Stimulated activated CD8-positive, alpha-beta memory T cell treated with anti-CD3 and anti-CD28 coated beads, Interleukin-7, amount 100 ng/mL, for 48 hours (primary cell): ENCODE data around the gene BRD3.

Source experiments
- DNase-seq, 2 donors: peaks; one replicate each; pipeline ENCODE4 v3.0.0-alpha.2; 2020; ENCODE audit warnings: low read depth in 1 of 2; ENCODE audit errors: extremely low read depth in 1 of 2

The BRD3 gene

DNA sequence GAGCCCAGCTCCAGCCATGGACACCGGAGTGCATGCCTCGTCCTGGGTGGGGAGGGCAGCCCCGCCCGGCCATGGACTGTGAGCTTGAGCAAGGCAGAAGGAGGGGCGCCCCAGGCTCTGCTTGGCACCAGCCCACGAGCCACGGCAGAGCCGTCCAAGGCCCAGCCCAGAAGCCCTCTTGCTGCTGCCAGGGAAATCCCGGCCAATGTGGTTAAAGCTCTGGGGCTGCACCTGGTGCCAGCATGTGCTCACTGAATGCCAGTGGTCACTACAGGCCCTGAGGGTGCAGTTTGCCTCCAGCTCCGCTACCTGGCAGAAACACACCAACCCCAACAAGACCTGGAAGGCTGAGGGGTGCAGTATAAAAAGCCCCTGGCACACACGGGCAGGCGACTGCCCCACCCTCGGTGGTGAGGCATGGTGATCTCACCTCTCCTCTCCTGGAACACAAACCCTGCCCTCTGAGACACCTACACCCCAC lies 11.8 kb downstream of the BRD3 start:
- DNase-seq: no peak

DNA sequence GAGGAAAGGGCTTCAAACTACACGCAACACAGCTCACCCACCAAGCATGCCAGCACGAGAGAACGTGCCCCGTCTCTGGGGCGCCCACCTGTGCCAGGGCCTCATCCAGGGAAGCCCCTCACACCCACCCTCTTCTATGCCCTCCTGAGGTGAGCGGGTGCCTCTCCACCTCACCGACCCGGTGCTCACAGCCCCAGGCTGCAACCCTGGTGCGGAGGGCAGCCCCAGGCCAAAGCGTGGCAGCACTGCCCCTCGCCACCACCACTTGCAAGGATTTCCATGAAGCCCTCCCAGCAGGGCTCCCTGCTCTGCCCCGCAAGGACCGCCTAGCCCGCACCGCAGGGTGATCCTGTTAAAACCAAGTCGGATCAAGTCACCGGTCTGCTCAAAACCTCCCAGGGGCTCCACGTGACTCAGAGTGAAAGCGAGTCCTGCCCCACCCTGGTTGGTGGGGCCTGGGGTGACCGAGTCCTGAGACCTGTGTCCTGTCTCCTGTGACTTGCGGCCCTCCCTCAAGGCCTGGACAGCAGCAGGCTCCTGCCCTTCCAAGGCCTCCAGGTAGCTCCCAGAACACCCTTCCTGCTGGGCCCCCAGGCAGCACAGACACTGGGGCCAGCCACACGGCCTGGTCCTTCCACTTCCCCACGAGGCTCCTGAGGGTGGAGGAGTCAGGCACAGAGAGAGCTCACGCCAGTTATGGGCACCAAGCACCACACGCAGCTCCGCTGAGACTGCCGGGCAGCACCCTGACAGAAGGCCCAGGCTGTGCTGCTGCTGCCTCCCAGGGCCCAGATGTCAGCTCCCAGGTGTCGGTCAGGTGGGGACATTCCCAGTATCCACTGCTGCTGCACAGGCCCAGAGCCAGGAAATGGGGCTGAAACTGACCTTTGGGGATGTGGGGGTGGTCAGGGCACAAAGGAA lies 12.7 kb downstream of the BRD3 start:
- DNase-seq: no peak

DNA sequence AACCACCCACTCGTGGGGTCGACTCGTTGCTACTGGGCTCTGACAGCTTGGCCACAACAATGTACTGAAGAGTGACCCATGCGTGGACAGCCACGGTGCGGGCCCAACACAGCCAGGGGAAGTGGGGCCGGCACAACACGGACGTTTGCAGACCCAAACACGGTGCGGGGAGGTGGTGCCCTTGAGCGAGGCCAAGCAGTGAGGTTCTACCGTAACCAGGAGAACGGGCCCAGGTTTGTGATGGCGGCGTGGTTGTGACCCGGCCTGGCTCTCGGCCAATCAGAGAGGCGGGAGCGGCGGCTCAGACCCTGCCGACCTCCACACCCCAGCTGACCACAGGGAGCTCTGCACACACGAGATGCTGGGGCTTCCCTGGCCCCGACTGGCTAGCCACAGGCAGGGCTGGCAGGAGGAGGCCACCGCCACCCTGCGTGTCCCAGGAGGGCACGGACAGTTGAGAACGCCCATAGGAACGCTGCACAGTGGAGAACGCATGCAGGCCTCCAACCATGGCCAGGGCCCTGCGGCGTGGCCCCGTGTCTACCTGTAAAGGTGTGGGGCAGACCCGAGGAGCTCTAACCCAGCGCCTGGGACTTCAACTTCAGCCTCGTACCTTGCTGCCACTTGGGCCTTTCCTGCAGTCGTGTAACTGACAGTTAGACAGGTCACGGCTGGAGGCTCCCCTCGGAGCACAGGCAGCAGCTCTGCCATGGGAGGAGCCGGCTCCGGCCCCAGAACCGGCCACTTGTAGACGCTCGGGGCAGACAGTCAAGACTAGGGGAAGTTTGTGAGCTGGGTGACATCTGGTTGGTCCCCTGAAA lies 13.7 kb downstream of the BRD3 start:
- DNase-seq: no peak

DNA sequence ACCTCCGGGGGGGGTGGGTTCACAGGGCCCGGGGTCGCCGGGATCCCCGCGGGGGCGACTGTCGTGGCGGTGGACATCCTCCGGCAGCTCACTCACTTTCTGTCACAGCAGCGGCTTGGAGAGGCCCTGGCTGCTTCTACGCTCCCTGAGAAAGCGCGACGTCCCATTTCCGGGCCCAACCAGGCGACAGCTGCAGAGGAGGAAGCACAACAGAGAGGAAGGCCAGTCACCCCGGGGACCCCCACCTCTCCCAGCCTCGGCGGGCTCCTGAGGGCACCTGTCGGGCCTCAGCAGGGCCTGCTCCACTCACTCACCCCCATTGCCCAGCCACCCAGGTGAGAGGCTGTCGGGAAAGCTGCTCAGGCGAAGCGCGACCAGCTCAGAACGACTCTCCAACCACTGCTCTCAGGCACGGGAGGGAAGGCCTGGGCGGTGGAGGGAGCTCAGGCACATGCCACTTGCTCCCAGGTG lies 14.4 kb downstream of the BRD3 start:
- no peak for DNase-seq

DNA sequence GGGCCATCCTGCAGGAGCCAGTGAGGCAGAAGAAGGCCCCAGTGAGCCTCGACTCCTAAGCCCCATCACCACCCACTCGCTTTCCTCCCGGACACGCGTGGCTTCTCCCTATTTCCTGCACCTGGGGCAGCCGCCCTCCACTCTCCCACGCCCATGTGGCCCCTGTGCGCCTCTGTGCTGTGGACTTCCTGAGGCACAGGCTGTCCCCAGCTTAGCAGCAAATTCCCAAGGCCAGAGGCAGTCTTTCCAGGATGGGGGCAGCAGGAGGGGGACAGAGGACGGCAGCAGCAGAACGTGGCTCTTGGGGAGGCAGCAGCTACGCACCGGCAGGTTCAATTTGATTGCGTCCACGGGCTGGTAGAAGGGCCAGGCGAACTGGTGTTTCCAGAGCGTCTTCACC lies 14.9 kb downstream of the BRD3 start:
- no peak for DNase-seq

DNA sequence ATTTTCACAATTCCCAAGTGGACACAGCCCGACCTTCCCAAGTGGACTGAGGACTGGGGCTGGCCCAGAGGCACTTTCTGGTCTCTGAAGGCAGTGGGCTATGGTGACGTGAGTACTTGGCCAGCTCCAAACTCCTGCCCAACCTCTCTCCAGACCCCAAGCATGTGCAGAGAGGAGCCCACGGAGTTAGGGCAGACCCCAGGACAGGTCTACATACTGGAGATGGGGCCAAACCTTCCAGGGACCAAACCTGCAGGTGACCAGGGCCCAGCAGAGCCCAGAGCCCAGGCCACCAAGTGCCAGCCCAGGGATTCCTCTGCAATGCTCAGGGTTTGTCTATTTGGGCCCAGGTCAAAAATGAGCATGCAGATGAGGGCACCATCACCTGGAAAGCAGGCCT lies 15.3 kb downstream of the BRD3 start:
- DNase-seq: no peak

DNA sequence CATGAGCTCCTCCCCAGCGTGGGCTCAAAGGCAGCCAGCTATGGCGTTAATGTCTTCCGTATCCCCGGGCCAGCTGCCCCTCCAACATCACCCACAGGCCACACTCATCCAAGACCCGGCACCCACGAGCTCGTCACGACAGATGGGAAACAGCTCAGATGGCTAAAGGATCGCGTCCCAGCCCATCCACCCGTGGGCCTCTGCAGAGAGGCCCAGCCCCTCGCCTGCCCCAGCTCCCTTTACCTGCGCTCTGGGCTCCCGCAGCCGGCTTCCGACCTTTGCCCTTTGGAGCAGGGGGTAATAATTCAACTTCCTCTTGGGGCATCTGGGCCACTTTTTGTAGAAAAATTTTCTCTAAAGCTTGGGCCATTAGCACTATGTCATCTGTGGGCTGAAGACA lies 16.5 kb downstream of the BRD3 start:
- no peak for DNase-seq

DNA sequence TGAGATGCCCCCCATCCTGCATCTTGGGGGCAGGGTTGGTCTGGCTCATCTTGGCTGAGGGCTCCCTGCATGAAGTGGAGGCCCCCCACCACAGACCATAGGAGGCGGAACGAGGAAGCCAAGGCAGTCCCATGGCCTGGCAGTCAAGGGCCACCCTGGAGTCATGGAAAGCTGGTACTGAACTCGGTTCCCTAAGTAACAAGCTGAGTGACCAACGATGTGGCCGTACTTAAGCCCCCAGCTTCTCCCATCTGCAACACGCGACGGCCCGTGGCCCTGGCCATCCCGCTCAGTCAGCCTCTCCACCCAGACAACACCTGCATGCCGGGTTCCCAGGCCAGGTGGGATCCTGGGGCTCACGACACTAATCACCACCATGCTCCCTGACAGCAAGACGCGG lies 17.1 kb downstream of the BRD3 start:
- no peak for DNase-seq

DNA sequence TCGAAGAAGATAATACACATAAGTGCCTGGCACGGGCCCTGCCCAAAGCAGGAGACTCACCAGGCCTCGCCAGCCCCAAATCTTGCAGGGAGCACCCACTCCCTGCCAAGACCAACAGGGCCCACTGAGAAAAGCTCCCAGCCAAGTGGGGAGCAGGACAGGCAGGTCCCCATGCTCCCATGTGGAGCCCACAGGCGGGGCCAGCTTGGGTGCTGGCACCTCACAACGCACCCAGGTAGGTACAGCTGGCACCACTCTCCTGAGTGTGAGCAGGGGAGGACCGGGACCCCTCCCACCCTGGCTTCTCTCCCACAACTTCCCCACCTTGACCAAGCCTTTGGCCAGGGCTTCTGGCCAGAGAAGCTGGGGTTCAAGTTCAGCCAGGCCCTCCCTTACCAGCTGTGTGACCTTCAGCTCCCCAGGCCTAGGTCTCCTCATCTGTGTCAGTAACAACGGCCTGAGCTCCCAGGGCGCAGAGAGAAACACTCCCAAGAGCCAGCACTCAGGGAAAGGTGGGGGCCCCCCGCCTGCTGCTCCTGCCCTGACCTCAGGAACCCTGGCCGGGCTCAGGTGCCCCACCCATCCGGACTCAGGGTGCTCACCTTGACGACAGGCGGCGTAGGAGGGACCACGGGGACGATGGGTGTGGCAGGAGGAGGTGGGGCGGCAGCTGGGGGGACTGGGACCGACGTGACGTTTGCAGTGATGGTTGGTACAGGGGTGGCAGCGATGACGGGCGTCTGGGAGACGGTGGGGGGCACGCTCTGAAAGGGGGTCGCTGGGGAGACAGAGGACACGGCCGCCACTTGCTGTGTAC lies 17.8 kb downstream of the BRD3 start:
- DNase-seq: no peak

DNA sequence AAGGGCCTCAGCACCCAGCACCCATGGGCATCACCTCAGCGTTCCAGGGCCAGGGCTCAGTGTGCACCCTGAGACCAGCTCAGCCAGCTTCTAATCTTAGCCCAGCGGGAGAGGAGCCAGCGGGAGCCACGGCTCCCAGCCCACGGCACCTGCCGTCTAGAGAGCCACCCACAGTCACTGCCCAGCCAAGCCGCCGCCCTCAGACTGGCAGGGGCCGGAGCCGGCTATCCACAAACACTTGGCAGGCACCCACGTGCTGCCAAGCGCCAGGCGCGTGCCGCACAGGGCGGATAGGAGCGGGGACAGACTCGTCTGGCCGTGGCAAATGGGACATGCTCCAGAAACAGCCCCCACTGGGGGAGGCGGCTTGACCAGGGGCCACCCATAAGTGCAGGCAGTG lies 18.6 kb downstream of the BRD3 start:
- no peak for DNase-seq

DNA sequence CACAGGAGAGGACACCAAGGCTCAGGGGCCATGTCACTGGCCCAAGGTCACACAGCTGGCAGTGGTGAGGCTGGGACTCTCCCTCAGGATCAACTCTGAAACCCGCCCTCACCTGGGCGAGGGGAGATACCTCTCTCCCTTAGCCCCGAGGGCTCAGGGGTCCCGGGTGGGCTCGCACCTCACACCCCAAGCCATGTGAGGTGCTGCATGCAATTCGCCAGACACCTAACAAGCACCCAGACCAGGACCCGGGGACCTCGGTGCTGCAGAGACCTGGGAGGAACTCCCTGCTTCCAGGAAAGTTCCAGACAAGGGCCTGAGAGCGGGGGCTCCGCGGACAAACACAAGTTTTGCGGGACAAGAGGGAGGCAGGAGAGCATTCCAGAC lies 19.3 kb downstream of the BRD3 start:
- no peak for DNase-seq

DNA sequence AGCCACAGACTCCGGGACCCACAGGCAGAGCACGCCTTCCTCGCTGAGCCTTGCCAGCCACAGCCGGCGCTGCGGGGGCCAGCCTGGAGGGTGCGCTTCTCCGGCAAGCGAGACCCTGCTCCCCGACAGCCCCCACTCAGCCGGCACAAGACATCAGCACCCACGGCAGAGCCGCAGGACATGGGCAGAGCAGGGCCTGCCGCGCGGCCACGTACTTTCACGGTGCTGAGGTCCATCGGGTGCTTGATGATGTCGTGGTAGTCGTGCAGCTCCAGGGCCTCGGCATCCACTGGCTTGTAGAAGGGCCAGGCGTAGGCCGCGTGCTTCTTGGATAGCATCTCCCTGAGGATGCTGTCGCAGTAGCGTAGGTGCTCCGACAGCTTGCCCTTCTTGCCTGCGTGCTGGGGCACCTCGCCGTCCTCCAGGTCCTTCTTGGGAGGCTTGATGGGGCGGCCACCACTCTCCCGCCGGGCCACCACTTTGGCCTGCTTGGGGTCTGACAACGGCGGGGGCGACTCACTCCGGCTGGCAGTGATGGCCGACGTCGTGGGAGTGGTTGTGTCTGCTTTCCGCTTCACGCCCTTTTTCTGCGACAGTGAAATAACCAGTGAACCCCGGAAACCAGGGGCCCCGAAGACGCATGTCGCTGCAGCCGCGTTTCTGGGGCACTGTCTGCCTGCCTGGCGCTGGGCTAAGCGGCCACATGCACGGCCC lies 19.8 kb downstream of the BRD3 start:
- no peak for DNase-seq

DNA sequence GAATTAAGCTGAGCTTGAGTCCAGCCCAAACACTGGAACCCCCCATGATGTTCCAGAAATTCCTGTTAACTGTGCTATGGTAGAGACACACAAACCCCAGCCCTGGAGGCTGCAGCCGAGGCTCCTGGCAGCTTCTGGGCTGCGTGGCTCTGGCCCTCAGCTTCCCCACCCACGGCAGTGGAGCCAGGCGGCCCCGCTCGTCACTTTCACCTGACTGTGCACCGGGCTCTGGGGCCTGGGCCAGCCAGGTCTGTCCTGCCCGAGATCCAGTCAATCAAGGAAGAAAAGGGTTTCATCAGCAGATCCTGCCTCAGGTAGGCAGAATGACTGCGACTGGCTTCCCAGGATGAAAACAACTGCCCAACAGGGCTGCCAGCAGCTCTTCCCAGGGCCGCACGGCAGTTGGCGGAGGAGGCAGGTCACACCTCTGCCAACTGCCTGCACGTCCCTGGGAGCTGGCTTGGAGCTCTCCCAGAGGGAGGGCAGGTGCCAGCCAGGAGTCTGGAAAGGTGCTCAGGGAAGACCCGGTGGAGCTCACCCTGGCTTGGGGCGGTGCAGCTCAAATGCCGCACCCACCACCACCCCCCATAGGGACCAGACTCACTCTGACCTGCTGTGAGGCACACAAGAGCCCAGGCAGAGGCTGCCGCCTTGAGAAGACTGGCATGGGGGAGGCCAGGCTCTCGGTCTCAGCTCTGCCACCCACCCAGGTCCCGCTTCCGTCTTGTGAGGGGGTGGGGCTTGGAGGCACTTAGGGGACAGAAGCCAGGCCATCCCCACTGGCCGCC lies 20.7 kb downstream of the BRD3 start:
- DNase-seq: no peak

DNA sequence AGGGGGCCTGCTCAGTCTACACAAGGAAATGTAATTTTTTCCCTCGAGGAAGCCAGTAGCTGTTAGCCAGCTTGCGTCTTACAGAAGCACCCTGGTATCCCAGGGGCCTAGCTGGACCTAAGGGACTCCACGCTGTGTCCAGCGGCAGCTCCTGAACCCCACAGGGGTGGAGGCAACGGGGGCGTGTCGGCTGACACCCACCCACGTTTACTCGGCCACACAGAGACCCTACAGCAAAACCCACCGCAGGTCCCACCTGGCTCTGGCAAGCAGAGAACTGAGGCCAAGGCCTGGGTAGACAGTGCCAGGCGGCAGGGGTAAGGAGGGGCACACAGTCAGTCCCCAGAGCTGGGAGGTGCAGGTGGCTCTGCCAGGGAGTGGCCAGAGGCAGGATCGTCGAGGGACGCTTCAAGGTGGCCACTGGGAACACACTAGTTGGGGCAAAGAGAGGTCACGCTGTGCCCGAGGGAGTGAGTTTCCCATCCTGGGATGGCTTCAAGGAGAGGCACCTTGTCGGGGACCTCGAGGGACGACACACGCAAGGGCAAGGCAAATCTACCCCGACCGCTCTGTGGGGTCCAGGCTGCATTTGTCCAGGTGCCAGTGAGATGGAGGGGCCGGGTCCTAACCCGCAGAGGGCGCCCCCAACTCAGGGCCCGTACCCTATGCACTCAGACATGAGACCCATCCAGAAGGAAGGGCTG lies 21.8 kb downstream of the BRD3 start:
- no peak for DNase-seq

DNA sequence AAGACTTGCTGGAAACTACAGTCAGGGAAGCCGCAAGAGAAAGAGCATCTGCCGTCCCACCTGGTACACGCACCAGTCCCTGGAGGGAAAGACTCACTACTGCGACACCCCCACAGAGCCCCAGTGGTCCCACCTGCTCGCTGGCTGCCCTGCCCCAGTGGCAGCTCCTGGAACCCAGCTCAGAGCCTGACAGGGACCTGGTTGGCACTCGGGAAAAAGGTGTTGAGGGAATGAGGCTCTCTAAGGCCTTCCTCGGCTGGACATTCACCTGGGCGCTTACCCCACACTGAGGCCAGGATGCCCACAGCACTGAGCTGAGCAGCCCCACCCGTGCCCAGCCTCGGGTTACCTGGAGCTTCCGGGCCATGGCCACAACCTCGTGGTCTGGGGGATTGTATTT lies 22.9 kb downstream of the BRD3 start:
- no peak for DNase-seq

DNA sequence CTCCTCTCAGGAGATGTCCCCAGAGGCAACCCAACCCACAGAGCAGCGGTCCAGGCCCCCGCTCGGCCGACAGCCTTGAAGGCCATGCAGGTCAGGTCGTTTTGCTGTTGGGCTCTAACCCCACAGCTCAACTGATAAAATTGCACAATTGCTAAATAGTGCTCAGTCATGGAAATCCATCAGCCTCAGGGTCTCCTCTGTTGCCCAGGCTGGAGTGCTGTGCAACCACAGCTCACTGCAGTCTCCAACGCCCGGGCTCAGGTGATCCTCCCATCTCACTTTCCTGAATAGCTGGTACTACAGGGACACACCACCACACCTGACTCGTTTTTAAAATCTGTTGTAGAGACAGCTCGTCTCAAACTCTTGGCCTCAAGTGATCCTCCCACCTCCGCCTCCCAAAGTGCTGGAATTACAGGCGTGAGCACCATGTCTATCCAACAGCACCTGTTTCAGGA lies 24.3 kb downstream of the BRD3 start:
- no peak for DNase-seq

DNA sequence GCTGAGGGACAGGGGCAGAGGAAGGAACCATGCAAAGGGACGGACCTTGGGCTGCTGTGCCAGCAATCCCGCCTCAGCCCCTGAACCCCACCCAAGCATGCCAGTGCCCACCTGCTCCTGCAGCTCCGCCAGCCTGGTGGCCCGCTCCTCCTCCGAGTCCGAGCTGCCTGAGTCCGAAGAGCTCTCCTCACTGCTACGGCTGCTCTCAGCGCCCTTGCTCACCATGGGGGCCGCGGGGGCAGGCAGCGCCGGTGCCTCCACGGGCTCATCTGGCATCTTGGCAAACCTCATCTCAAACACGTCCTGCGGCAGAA lies 26.2 kb downstream of the BRD3 start:
- DNase-seq: no peak

DNA sequence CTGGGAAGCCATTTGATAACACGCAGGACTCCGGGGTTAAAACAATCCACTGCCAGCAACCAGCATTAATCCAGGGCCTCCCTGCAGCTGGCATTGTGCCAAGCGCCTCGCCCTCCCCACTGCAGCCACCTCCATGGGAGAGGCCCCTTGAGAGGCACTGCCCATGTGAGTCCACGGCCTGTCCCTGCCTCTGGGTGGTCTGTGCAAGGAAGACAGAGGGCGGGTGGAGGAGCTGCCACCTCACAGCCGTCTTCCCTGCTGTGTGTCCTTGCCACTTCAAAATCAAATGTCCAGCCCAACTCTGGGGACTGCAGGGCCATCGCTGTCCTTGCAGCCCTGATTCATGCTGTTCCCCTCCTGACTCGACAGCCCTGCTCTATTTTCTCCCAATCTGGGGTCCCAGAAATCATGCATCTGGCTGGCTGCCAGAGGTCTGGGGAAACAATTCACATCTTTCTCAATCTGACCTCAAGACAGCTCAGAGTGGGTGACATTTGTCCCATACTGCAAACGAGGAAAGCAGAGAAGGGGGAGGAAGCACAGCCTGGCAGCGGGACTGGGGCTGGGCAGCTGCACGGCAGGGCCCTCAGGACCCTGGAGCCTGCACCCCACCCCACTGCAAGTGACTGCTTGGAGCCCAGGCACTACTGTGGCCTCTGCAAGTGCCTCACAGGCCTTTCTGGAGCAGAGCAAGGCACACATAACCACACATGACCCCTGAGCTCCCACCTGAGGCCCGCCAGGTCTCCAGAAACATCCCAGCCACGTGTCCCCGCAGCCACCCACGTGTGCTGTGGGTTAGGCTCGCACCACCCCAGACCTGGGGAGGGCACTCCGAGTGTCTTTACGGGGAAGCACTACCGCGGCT lies 26.8 kb downstream of the BRD3 start:
- no peak for DNase-seq
